CD4-positive, CD25-positive, alpha-beta regulatory T cell (primary cell): Measurements from ENCODE around the gene IFI27L2. TPM values are rescaled to one million over a fixed set of nuclear protein-coding genes. Genes with fewer than 3 reads are reported as not detected.

ENCODE experiments used
- ATAC-seq, 2 donors: fragments of 150-1000 bp; cut with Tn5 transposase; one replicate each; pipeline ENCODE4 v1.10.0; 2021; ENCODE audit warnings: low read depth in 2 of 2, moderate number of reproducible peaks in 2 of 2, moderate library complexity in 1 of 2
- DNase-seq, 3 donors: peaks; one replicate each; pipeline versions ENCODE4 v3.0.0 to v3.0.0-alpha.2; 2012 to 2022; ENCODE audit warnings: mixed read lengths in 1 of 3
- H3K27ac ChIP-seq: one replicate; pipeline ENCODE4 v1.7.0; 2013; ENCODE audit warnings: mild to moderate bottlenecking, low read length; ENCODE audit not compliant: insufficient read depth, poor library complexity, severe bottlenecking
- H3K27me3 ChIP-seq: one replicate; pipeline ENCODE4 v1.7.0; 2013; ENCODE audit warnings: low read length; ENCODE audit not compliant: control insufficient read depth, insufficient read depth
- H3K36me3 ChIP-seq: one replicate; pipeline ENCODE4 v1.7.0; 2013; ENCODE audit warnings: mild to moderate bottlenecking, low read length, moderate library complexity; ENCODE audit not compliant: control insufficient read depth, insufficient read depth
- H3K4me1 ChIP-seq: 2 replicates; pipeline ENCODE4 v1.7.0; 2013; ENCODE audit warnings: mild to moderate bottlenecking, low read length; ENCODE audit not compliant: insufficient read depth, control insufficient read depth, poor library complexity, severe bottlenecking
- H3K4me3 ChIP-seq: one replicate; pipeline ENCODE4 v1.7.0; 2013; ENCODE audit warnings: low read depth, mild to moderate bottlenecking, low read length, moderate library complexity
- H3K9me3 ChIP-seq, 2 experiments: 1 replicate in 1 of 2; 2 replicates in 1 of 2; pipeline ENCODE4 v1.7.0; 2013; ENCODE audit warnings: low read length in 2 of 2, mild to moderate bottlenecking in 1 of 2, moderate library complexity in 1 of 2; ENCODE audit not compliant: control insufficient read depth in 2 of 2
- H3K27ac Mint-ChIP-seq, 3 donors: one replicate each; pipeline ENCODE4 v1.8.0; 2020 to 2022; ENCODE audit warnings: mild to moderate bottlenecking in 3 of 3, mixed read lengths in 3 of 3, moderate library complexity in 2 of 3
- H3K27me3 Mint-ChIP-seq: one replicate; pipeline ENCODE4 v1.8.0; 2022; ENCODE audit warnings: mild to moderate bottlenecking, mixed read lengths
- H3K36me3 Mint-ChIP-seq: one replicate; pipeline ENCODE4 v1.8.0; 2020; ENCODE audit warnings: mixed read lengths
- H3K4me1 Mint-ChIP-seq, 4 donors: one replicate each; pipeline ENCODE4 v1.8.0; 2020 to 2022; ENCODE audit warnings: mixed read lengths in 4 of 4, mild to moderate bottlenecking in 1 of 4
- H3K4me3 Mint-ChIP-seq, 4 donors: one replicate each; pipeline ENCODE4 v1.8.0; 2020 to 2022; ENCODE audit warnings: mild to moderate bottlenecking in 4 of 4, mixed read lengths in 4 of 4, moderate library complexity in 3 of 4
- H3K9me3 Mint-ChIP-seq, 7 donors: one replicate each; pipeline ENCODE4 v1.8.0; 2020 to 2022; ENCODE audit warnings: mixed read lengths in 7 of 7, mild to moderate bottlenecking in 3 of 7, moderate library complexity in 2 of 7
- polyA plus RNA-seq, 4 donors: library from polyadenylated mRNA; unstranded; fragments of 300-500 nt; fragmentation: Illumina TruSeq; gene quantifications; one replicate each; pipeline ENCODE4 v1.2.3, GENCODE V29; 2021
- total RNA-seq: library from RNA; stranded (reverse); gene quantifications from one replicate; pipeline ENCODE4 v1.2.3, GENCODE V29; 2022

The IFI27L2 gene
- total and polyA plus RNA-seq, 5 donors from 2014 or later: 27.5 to 90.9 (median 65.3) TPM

- no peak overlapping the region for H3K27ac Mint-ChIP-seq
- peaks cover 0 to 9% (median 2%) of the 10 kb centered on the region in 4 donors for H3K4me1 Mint-ChIP-seq
- H3K4me3 Mint-ChIP-seq: no peak overlapping the region
- H3K4me3 ChIP-seq: no peak overlapping the region
- no peaks in the 10 kb centered on the region for H3K36me3 ChIP-seq
- peaks cover 17% of the 10 kb centered on the region for H3K27me3 Mint-ChIP-seq
- no peaks in the 10 kb centered on the region for H3K36me3 Mint-ChIP-seq
- no peaks in the 10 kb centered on the region for H3K27me3 ChIP-seq
- no peaks in the 10 kb centered on the region for H3K9me3 ChIP-seq
- no peaks in the 10 kb centered on the region for H3K4me1 ChIP-seq
- H3K9me3 Mint-ChIP-seq: peaks cover 0 to 4% (median 0%) of the 10 kb centered on the region in 7 donors
- peak in 1 of 3 donors; percentile 31 for DNase-seq
- no peak for ATAC-seq
- H3K27ac ChIP-seq: no peak overlapping the region
These were observed 16.6 kb upstream of the IFI27L2 start for GRCh38 chr14:94145902-94146527.

GRCh38 chr14:94144765-94145164 lies 15.4 kb upstream of the IFI27L2 start:
- ATAC-seq: no peak
- no peaks in the 10 kb centered on the region for H3K27me3 ChIP-seq
- peaks cover 0 to 3% (median 0%) of the 10 kb centered on the region in 7 donors for H3K9me3 Mint-ChIP-seq
- H3K27ac Mint-ChIP-seq: peak overlapping the region in 1 of 3 donors; percentile 36
- H3K4me3 ChIP-seq: no peak overlapping the region
- H3K36me3 Mint-ChIP-seq: no peaks in the 10 kb centered on the region
- H3K4me3 Mint-ChIP-seq: no peak overlapping the region
- H3K27ac ChIP-seq: no peak overlapping the region
- H3K4me1 ChIP-seq: no peaks in the 10 kb centered on the region
- H3K27me3 Mint-ChIP-seq: peaks cover 13% of the 10 kb centered on the region
- no peaks in the 10 kb centered on the region for H3K9me3 ChIP-seq
- no peaks in the 10 kb centered on the region for H3K36me3 ChIP-seq
- peaks cover 0 to 9% (median 2%) of the 10 kb centered on the region in 4 donors for H3K4me1 Mint-ChIP-seq
- no peak for DNase-seq

GRCh38 chr14:94143711-94144110 lies 14.3 kb upstream of the IFI27L2 start:
- H3K4me1 ChIP-seq: no peaks in the 10 kb centered on the region
- H3K9me3 Mint-ChIP-seq: peaks cover 0 to 3% (median 0%) of the 10 kb centered on the region in 7 donors
- H3K27ac Mint-ChIP-seq: no peak overlapping the region
- H3K27me3 Mint-ChIP-seq: peaks cover 9% of the 10 kb centered on the region
- ATAC-seq (no peak), DNase-seq (no peak)
- H3K4me1 Mint-ChIP-seq: peaks cover 0 to 9% (median 2%) of the 10 kb centered on the region in 4 donors
- H3K27ac ChIP-seq: no peak overlapping the region
- H3K4me3 Mint-ChIP-seq: no peak overlapping the region
- H3K9me3 ChIP-seq: no peaks in the 10 kb centered on the region
- no peaks in the 10 kb centered on the region for H3K36me3 ChIP-seq
- H3K27me3 ChIP-seq: no peaks in the 10 kb centered on the region
- H3K36me3 Mint-ChIP-seq: no peaks in the 10 kb centered on the region
- H3K4me3 ChIP-seq: no peak overlapping the region

GRCh38 chr14:94143239-94143638 lies 13.8 kb upstream of the IFI27L2 start:
- no peak overlapping the region for H3K4me3 Mint-ChIP-seq
- H3K27ac Mint-ChIP-seq: no peak overlapping the region
- DNase-seq (peak in 1 of 3 donors; percentile 20), ATAC-seq (no peak)
- peaks cover 0 to 9% (median 2%) of the 10 kb centered on the region in 4 donors for H3K4me1 Mint-ChIP-seq
- H3K27ac ChIP-seq: no peak overlapping the region
- H3K4me3 ChIP-seq: no peak overlapping the region
- H3K27me3 Mint-ChIP-seq: peaks cover 9% of the 10 kb centered on the region
- H3K27me3 ChIP-seq: no peaks in the 10 kb centered on the region
- no peaks in the 10 kb centered on the region for H3K36me3 Mint-ChIP-seq
- H3K9me3 Mint-ChIP-seq: peaks cover 0 to 1% (median 0%) of the 10 kb centered on the region in 7 donors
- H3K4me1 ChIP-seq: no peaks in the 10 kb centered on the region
- no peaks in the 10 kb centered on the region for H3K9me3 ChIP-seq
- H3K36me3 ChIP-seq: no peaks in the 10 kb centered on the region

GRCh38 chr14:94142836-94143235 lies 13.4 kb upstream of the IFI27L2 start:
- no peak for DNase-seq
- Mint-ChIP-seq H3K27me3 (peaks cover 9% of the 10 kb centered on the region), H3K9me3 (no peaks in the 10 kb centered on the region), H3K36me3 (no peaks in the 10 kb centered on the region), H3K4me3 (no peak overlapping the region), H3K4me1 (peaks cover 0 to 9% (median 2%) of the 10 kb centered on the region in 4 donors), H3K27ac (no peak overlapping the region)
- no peaks in the 10 kb centered on the region for H3K36me3 ChIP-seq
- H3K27ac ChIP-seq: no peak overlapping the region
- no peak overlapping the region for H3K4me3 ChIP-seq
- H3K4me1 ChIP-seq: no peaks in the 10 kb centered on the region
- H3K27me3 ChIP-seq: no peaks in the 10 kb centered on the region
- ATAC-seq: no peak
- H3K9me3 ChIP-seq: no peaks in the 10 kb centered on the region

- no peaks in the 10 kb centered on the region for H3K9me3 ChIP-seq
- H3K27ac ChIP-seq: no peak overlapping the region
- H3K9me3 Mint-ChIP-seq: no peaks in the 10 kb centered on the region
- H3K27ac Mint-ChIP-seq: no peak overlapping the region
- no peak for ATAC-seq
- H3K36me3 ChIP-seq: no peaks in the 10 kb centered on the region
- no peak for DNase-seq
- no peak overlapping the region for H3K4me3 Mint-ChIP-seq
- H3K4me1 ChIP-seq: no peaks in the 10 kb centered on the region
- H3K4me3 ChIP-seq: no peak overlapping the region
- peaks cover 0 to 9% (median 2%) of the 10 kb centered on the region in 4 donors for H3K4me1 Mint-ChIP-seq
- no peaks in the 10 kb centered on the region for H3K36me3 Mint-ChIP-seq
- H3K27me3 Mint-ChIP-seq: peaks cover 9% of the 10 kb centered on the region
- no peaks in the 10 kb centered on the region for H3K27me3 ChIP-seq
These were observed 12.8 kb upstream of the IFI27L2 start for GRCh38 chr14:94142247-94142646.

- Histone ChIP-seq H3K27ac (no peak overlapping the region), H3K9me3 (peaks cover 0 to 11% of the 10 kb centered on the region in 2 experiments), H3K27me3 (no peaks in the 10 kb centered on the region), H3K4me3 (no peak overlapping the region), H3K36me3 (no peaks in the 10 kb centered on the region), H3K4me1 (no peaks in the 10 kb centered on the region)
- Mint-ChIP-seq H3K27me3 (peaks cover 32% of the 10 kb centered on the region), H3K4me1 (peaks cover 0 to 11% (median 2%) of the 10 kb centered on the region in 4 donors), H3K27ac (no peak overlapping the region), H3K36me3 (peaks cover 6% of the 10 kb centered on the region), H3K4me3 (no peak overlapping the region), H3K9me3 (peaks cover 0 to 5% (median 3%) of the 10 kb centered on the region in 7 donors)
- DNase-seq: no peak
- no peak for ATAC-seq
These were observed 10.0 kb upstream of the IFI27L2 start for GRCh38 chr14:94139421-94139820.

GRCh38 chr14:94139006-94139405 lies 9.6 kb upstream of the IFI27L2 start:
- peaks cover 0 to 11% (median 2%) of the 10 kb centered on the region in 4 donors for H3K4me1 Mint-ChIP-seq
- no peak for DNase-seq
- no peak overlapping the region for H3K4me3 ChIP-seq
- ATAC-seq: no peak
- H3K27ac Mint-ChIP-seq: no peak overlapping the region
- no peaks in the 10 kb centered on the region for H3K36me3 ChIP-seq
- H3K27me3 Mint-ChIP-seq: peaks cover 33% of the 10 kb centered on the region
- H3K4me3 Mint-ChIP-seq: peak overlapping the region in 1 of 4 donors; percentile 13
- H3K27ac ChIP-seq: no peak overlapping the region
- H3K4me1 ChIP-seq: no peaks in the 10 kb centered on the region
- H3K36me3 Mint-ChIP-seq: peaks cover 6% of the 10 kb centered on the region
- peaks cover 0 to 5% (median 3%) of the 10 kb centered on the region in 7 donors for H3K9me3 Mint-ChIP-seq
- peaks cover 0 to 11% of the 10 kb centered on the region in 2 experiments for H3K9me3 ChIP-seq
- H3K27me3 ChIP-seq: no peaks in the 10 kb centered on the region
